Rectal smooth muscle tissue (tissue), 1 donor: ENCODE measurements around the gene COIL.

Experiments used
- H3K27ac ChIP-seq: one replicate; pipeline ENCODE4 v1.7.0; 2013; ENCODE audit warnings: low read depth, low read length, inconsistent platforms
- H3K27me3 ChIP-seq: one replicate; pipeline ENCODE4 v1.7.0; 2013; ENCODE audit warnings: low read length; ENCODE audit not compliant: control insufficient read depth, insufficient read depth
- H3K36me3 ChIP-seq: one replicate; pipeline ENCODE4 v1.7.0; 2013; ENCODE audit warnings: low read length; ENCODE audit not compliant: control insufficient read depth, insufficient read depth
- H3K4me1 ChIP-seq: one replicate; pipeline ENCODE4 v1.7.0; 2013; ENCODE audit warnings: low read length; ENCODE audit not compliant: control insufficient read depth, insufficient read depth
- H3K4me3 ChIP-seq: one replicate; pipeline ENCODE4 v1.7.0; 2013; ENCODE audit warnings: low read length
- H3K9ac ChIP-seq: one replicate; pipeline ENCODE4 v1.7.0; 2013; ENCODE audit warnings: low read length

COIL gene, protein sequence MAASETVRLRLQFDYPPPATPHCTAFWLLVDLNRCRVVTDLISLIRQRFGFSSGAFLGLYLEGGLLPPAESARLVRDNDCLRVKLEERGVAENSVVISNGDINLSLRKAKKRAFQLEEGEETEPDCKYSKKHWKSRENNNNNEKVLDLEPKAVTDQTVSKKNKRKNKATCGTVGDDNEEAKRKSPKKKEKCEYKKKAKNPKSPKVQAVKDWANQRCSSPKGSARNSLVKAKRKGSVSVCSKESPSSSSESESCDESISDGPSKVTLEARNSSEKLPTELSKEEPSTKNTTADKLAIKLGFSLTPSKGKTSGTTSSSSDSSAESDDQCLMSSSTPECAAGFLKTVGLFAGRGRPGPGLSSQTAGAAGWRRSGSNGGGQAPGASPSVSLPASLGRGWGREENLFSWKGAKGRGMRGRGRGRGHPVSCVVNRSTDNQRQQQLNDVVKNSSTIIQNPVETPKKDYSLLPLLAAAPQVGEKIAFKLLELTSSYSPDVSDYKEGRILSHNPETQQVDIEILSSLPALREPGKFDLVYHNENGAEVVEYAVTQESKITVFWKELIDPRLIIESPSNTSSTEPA

DNA sequence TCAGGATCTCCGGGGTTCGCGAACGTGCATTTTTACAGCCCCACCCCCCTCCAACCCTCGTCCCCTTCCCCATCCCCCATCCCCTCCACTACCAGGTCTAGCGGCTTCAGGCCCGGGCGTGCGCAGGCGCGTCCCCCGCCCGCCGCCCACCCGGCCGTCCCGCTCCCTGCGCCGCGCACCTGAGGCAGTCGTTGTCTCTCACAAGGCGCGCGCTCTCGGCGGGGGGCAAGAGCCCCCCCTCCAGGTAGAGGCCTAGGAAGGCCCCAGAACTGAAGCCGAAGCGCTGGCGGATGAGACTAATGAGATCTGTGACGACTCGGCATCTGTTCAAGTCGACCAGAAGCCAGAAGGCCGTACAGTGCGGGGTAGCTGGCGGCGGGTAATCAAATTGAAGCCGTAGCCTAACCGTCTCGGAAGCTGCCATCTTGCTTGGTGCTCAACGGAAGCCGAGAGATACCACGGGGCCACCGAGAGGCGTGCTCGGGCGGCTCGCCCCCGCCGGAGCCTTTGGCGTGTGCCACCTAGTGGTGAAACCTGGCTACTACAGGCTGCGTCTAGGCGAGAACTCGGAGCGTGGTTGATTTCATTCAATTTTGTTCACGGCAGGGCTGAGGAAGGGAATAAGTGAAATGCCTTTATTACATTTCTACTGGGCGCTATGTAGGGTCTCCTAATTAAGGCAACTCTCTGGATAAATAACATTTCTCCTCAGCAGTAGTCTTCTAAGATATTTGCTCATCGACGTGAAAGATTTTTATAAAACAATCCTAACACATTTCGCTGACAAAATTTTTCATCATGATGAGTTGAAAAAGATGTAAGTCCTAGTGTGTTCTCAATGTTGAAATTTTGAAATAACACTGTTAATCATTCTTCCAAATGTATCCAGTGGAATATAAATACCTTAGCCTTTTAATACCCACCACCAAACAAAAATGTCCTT lies at the start of gene COIL:
Gene COIL (minus strand): TSS at position 455 of the 943 bp plus-strand sequence. CDS start 31 bp downstream, at position 424.
- H3K36me3 ChIP-seq, result no peaks in the 10 kb centered on the region
- H3K27me3 ChIP-seq, result no peaks in the 10 kb centered on the region
- peaks cover 3% of the 10 kb centered on the region for H3K4me1 ChIP-seq
- peak within 1 kb of the TSS; percentile 88 for H3K27ac ChIP-seq
- H3K9ac ChIP-seq, result peak within 1 kb of the TSS; percentile 80
- H3K4me3 ChIP-seq, result peak within 1 kb of the TSS; percentile 90

DNA sequence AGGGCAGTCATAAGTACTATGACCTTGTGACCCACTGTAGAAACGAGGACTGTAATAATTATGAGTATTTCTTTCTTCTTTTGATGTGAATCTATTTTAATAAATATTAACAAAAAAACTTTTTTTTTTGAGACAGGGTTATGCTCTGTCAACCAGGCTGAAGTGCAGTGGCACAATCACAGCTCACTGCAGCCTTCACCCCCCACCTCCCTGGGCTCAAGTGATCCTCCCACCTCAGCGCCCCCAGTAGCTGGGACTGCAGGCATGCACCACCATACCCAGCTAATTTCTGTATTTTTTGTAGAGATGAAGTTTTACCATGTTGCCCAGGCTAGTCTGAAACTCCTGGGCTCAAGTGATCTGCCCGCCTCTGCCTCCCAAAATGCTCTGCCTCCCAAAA lies 49.6 kb upstream of the COIL start:
- Histone ChIP-seq H3K36me3 (no peaks in the 10 kb centered on the region), H3K27ac (no peak overlapping the region), H3K4me3 (no peak overlapping the region), H3K4me1 (no peaks in the 10 kb centered on the region), H3K9ac (no peak overlapping the region), H3K27me3 (no peaks in the 10 kb centered on the region)

DNA sequence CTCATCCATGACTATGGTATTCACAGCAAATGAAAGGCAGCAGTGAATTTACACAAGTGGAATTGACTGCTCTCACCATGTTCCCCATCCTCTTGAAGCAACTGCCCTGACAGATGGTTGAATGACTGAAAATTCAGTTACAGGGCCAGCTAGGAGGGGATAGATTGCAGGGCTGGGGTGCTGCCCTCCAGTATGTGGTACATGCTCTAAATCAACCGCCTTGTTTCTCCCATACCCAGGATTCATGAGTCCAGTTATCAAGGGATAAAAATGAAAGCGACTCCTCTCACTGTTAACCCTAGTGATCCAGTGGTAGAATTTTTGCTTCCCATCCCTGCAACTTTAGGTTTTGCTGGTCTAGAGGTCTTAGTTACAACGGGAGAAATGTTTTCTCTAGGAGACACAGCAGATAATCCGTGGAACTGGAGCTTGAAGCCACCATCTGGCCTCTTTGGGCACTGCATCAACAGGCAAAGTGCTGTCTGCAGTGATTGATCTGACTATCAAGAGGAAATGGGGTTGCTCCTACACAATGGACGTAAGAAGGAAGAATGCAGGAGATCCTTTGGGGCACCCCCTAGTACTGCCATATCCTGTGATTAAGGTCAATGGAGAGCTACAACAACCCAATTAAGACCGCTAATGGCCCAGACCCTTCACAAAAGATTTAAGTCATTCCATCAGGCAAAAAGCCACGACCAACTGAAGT lies 49.0 kb upstream of the COIL start:
- Histone ChIP-seq H3K4me1 (no peaks in the 10 kb centered on the region), H3K9ac (no peak overlapping the region), H3K36me3 (no peaks in the 10 kb centered on the region), H3K27me3 (no peaks in the 10 kb centered on the region), H3K4me3 (no peak overlapping the region), H3K27ac (no peak overlapping the region)

DNA sequence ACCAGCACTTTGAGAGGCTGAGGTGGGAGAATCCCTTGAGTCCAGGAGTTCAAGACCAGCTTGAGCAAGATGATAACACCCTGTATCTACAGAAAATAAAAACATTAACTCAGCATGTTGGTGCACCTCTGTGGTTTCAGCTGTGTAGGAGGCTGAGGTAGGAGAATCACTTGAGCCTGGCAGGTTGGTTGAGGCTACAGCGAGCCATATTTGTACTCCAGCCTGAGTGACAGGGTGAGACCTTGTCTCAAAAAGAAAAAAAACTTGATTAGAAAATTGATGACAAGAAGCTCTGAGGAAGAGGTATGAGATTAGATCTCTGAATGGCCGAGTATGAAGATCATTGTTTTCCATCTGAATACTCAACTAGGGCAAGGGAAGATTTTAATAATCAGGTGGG lies 48.1 kb upstream of the COIL start:
- H3K27ac ChIP-seq, result no peak overlapping the region
- H3K9ac ChIP-seq, result no peak overlapping the region
- no peak overlapping the region for H3K4me3 ChIP-seq
- no peaks in the 10 kb centered on the region for H3K27me3 ChIP-seq
- no peaks in the 10 kb centered on the region for H3K4me1 ChIP-seq
- H3K36me3 ChIP-seq, result no peaks in the 10 kb centered on the region

DNA sequence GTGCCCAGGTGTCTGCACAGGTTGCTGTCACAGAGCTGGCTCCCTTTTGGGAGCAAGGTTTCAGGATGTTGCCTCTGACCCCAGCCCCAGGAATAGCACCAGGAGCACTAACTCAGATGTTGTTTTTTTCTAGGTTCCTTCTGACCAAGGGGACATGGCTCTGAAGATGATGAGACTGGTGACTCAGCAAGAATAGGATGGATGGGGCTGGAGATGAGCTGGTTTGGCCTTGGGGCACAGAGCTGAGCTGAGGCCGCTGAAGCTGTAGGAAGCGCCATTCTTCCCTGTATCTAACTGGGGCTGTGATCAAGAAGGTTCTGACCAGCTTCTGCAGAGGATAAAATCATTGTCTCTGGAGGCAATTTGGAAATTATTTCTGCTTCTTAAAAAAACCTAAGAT lies 45.2 kb upstream of the COIL start:
- no peaks in the 10 kb centered on the region for H3K27me3 ChIP-seq
- no peak overlapping the region for H3K4me3 ChIP-seq
- H3K27ac ChIP-seq, result no peak overlapping the region
- no peaks in the 10 kb centered on the region for H3K4me1 ChIP-seq
- peaks cover 2% of the 10 kb centered on the region for H3K36me3 ChIP-seq
- H3K9ac ChIP-seq, result no peak overlapping the region

DNA sequence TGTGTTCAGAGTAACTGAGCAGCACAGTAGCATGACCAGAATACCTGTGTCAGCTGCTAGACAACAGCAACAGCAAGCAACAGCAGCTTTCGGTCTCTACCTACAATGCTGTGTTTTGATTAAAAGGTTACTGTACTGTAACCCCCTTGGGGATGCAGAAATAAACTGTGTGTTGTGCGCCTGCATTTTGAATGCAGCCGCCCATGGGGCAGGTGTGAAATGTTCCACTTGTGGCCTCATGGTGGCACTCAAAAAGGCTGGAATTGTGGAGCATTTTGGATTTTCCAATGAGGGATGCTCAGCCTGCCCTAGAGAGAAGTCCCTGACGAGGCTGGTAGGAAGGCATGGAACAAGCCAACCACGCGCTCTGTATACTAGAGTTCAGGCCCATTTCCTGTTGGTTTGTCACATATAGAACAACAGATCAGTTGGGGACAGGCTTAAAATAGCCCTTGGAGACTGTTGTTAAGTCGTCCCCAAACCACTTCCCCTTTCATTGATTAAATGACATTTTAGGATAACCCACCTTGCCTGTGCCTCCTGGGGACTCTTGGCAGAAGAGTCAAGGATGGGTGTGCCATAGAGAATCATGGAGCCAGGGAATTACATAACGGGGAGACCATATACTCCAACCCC lies 44.2 kb upstream of the COIL start:
- Histone ChIP-seq H3K9ac (no peak overlapping the region), H3K36me3 (peaks cover 2% of the 10 kb centered on the region), H3K27ac (no peak overlapping the region), H3K27me3 (no peaks in the 10 kb centered on the region), H3K4me1 (no peaks in the 10 kb centered on the region), H3K4me3 (no peak overlapping the region)

DNA sequence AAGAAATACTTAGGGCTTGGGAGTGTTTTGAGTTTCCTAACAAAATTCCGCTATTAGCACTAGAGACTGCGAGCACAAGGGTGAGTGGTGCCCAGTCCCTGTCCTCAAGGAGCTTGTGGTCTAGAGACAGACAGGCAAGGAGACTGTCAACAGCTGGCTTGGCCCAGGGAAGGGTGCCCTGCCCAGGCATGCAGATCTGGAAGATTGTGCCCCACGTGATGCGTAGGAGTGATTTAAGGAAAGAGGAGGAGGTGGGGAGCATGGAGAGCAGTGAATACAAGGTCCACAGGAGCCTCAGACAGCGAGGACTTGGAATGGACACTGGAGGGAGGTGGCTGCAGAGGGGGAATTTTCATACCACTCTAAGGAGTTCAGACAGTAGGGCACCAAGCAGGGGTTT lies 42.1 kb upstream of the COIL start:
- Histone ChIP-seq H3K36me3 (peaks cover 5% of the 10 kb centered on the region), H3K27me3 (no peaks in the 10 kb centered on the region), H3K27ac (no peak overlapping the region), H3K9ac (no peak overlapping the region), H3K4me1 (no peaks in the 10 kb centered on the region), H3K4me3 (no peak overlapping the region)

DNA sequence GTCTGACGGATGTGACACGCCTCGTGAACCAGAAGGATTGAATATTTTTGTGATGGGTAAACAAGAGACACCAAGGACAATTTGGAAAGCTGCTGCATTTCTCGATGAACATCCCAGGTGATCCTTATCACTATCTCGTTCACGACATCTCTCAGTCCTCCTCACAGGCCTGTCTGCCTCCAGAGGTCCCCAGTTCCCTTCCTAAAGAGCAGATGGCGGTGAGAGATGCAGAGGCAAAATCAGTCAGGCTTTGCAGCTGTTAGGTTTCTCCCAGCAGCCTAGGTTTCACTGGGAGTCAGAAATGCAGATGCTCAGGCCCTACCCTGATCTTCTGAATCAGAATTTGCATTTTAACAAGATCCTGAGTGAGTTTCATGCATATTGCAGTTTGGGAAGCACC lies 40.7 kb upstream of the COIL start:
- Histone ChIP-seq H3K4me1 (no peaks in the 10 kb centered on the region), H3K27me3 (no peaks in the 10 kb centered on the region), H3K4me3 (no peak overlapping the region), H3K36me3 (peaks cover 5% of the 10 kb centered on the region), H3K27ac (no peak overlapping the region), H3K9ac (no peak overlapping the region)

DNA sequence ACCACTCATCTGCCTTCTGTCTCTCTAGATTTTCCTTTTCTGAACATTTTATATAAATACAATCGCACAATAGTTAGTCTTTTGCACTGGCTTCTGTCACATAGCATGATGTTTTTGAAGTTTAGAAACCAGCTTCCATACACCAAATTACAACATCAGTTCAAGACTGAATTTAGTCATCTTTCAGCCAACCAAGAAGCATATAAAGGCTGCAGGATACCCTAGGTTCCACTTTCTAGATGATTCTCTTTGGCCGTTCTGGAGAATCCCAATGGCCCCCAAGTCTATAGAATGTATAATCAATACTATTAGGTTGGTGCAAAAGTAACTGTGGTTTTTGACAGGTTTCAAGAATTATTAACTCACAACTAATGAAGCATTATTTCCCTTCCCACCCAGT lies 36.5 kb upstream of the COIL start:
- Histone ChIP-seq H3K27me3 (no peaks in the 10 kb centered on the region), H3K27ac (no peak overlapping the region), H3K36me3 (peaks cover 7% of the 10 kb centered on the region), H3K4me3 (no peak overlapping the region), H3K4me1 (no peaks in the 10 kb centered on the region), H3K9ac (no peak overlapping the region)

DNA sequence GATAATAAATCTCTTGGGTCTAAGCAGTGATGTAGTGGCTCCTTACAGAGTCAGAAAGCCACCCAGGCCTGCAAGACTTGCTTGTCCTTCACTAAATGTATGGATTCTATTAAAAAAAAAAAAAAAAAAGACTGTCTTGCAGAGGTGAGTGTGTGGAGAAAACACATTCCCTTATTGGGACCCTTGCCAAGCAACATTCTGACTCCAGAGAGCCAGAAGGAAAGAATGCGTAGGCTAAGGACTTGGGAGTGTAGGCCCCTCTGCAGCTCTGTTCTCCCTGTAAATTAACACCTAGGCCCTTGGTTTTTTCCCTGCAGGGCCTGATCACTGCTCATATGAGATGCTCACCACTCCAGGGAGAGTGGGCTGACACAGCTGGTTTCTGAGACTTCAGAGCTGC lies 34.9 kb upstream of the COIL start:
- Histone ChIP-seq H3K27me3 (no peaks in the 10 kb centered on the region), H3K27ac (no peak overlapping the region), H3K36me3 (peaks cover 12% of the 10 kb centered on the region)

DNA sequence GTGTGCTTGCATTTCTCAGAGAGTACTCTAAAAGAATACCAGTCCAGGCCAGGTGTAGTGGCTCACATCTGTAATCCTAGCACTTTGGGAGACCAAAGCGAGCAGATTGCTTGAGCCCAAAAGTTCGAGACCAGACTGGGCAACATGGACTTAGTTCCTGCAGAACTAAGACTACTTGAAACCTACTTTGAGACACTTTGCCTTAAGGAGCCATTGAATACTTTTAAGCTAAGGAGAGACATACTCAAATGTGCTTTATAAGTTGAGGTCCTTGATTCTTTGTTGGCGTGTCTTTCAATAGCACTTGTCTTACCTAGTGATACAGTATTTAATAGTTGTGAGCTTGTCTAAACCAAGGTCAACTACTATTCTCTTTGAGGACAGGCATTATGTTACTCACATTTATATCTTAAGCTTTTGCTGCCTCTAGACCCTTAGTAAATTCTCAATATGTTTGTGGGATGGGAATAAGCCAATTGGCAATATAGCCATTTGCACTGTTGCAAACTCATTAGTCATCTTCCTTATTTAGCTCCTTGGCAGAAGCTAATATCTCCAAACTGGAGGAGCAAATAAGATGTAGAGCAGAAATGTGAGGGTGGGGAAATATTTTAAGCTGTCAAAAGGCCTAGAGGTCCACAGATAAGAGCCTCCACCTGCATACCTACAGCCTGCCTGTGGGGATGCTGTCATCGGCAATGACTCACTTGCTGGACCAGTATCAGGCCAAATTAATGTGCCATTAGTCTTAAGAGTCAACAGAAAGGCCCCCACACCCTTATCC lies 33.4 kb upstream of the COIL start:
- H3K36me3 ChIP-seq, result peaks cover 12% of the 10 kb centered on the region
- H3K27ac ChIP-seq, result no peak overlapping the region
- H3K9ac ChIP-seq, result no peak overlapping the region
- H3K4me3 ChIP-seq, result no peak overlapping the region
- no peaks in the 10 kb centered on the region for H3K27me3 ChIP-seq
- H3K4me1 ChIP-seq, result no peaks in the 10 kb centered on the region

More for the DNA sequence above, 34.9 kb upstream of the COIL start:
- no peaks in the 10 kb centered on the region for H3K4me1 ChIP-seq
- no peak overlapping the region for H3K9ac ChIP-seq
- no peak overlapping the region for H3K4me3 ChIP-seq
